ENCODE results near the gene SERPINA10. TPM values are rescaled to one million over a fixed set of nuclear protein-coding genes. Genes with fewer than 3 reads are reported as not detected.
A peak's percentile ranks its signal among the peaks of the same experiment; 100 is the strongest.

The SERPINA10 gene
- total and polyA plus RNA-seq, 2 of the 13 experiments (the other 11 are each of a cell fraction or from before 2014, with no cell fraction given) = 20.1 to 20.2 TPM

- TF ChIP-seq CCAR2 (optimal IDR thresholded peaks at IDR 0.05; ENCODE audit: low read depth, low read length) = no peak
- TF ChIP-seq MYNN (CRISPR knock-in tag; IDR thresholded peaks at IDR 0.05; ENCODE audit: low read depth) = no peak
- TF ChIP-seq KLF9 (CRISPR knock-in tag; IDR thresholded peaks at IDR 0.05; ENCODE audit: low read depth) = peak; percentile 70; the same call in 1 of the 2 replicates
- peak; percentile 87 for TF ChIP-seq BRF2 (CRISPR knock-in tag; IDR thresholded peaks at IDR 0.05)
- no peak for TF ChIP-seq NR1H2 (CRISPR knock-in tag; IDR thresholded peaks at IDR 0.05; ENCODE audit: borderline replicate concordance, low read depth)
- TF ChIP-seq FOXK2 (IDR thresholded peaks at IDR 0.05) = no peak
- no peak for TF ChIP-seq ZBTB44 (CRISPR knock-in tag; IDR thresholded peaks at IDR 0.05)
- TF ChIP-seq STAT5B (CRISPR knock-in tag; IDR thresholded peaks at IDR 0.05) = no peak
- TF ChIP-seq, protein P1, sequence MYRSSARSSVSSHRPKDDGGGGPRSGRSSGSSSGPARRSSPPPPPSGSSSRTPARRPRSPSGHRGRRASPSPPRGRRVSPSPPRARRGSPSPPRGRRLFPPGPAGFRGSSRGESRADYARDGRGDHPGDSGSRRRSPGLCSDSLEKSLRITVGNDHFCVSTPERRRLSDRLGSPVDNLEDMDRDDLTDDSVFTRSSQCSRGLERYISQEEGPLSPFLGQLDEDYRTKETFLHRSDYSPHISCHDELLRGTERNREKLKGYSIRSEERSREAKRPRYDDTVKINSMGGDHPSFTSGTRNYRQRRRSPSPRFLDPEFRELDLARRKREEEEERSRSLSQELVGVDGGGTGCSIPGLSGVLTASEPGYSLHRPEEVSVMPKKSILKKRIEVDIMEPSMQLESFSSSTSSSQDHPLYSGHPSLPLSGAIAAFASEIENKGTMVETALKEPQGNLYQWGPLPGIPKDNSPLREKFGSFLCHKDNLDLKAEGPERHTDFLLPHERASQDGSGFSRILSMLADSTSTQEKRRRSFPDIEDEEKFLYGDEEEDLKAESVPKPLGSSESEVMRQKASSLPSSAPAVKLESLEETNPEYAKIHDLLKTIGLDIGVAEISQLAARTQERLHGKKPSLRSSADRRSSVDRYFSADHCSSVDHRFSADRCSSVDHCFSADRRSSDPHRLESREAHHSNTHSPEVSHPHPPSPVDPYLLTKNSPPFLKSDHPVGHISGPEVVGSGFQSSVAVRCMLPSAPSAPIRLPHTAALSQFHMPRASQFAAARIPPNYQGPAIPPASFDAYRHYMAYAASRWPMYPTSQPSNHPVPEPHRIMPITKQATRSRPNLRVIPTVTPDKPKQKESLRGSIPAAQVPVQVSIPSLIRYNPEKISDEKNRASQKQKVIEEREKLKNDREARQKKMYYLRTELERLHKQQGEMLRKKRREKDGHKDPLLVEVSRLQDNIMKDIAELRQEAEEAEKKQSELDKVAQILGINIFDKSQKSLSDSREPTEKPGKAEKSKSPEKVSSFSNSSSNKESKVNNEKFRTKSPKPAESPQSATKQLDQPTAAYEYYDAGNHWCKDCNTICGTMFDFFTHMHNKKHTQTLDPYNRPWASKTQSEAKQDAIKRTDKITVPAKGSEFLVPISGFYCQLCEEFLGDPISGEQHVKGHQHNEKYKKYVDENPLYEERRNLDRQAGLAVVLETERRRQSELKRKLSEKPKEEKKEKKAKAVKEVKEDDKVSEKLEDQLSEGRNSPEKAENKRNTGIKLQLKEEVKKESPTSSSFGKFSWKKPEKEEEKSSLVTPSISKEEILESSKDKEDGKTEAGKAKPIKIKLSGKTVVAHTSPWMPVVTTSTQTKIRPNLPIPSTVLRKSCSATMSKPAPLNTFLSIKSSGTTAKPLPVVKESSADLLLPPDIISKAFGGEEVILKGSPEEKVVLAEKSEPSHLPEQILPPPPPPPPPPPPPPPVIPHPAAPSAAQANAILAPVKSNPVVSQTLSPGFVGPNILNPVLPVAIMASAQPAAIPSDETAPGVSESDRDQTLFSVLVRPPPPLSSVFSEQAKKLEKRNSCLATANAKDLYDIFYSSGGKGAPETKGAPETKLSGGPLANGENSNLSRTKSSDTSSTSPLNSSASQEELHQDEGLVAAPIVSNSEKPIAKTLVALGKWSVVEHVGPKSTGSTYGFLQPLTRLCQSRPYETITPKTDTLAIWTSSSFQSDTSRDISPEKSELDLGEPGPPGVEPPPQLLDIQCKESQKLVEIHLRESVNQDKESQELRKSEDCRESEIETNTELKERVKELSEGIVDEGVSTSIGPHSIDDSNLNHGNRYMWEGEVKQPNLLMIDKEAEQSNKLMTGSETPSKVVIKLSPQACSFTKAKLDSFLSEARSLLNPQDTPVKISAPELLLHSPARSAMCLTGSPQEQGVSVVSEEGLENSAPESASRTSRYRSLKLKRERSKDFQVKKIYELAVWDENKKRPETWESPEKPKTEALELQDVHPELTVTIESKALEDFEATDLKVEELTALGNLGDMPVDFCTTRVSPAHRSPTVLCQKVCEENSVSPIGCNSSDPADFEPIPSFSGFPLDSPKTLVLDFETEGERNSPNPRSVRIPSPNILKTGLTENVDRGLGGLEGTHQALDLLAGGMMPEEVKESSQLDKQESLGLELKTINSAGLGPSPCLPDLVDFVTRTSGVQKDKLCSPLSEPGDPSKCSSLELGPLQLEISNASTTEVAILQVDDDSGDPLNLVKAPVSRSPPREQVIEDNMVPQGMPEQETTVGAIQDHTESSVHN (CRISPR knock-in tag; IDR thresholded peaks at IDR 0.05) = no peak
- no peak for TF ChIP-seq GMEB2 (CRISPR knock-in tag; IDR thresholded peaks at IDR 0.05; ENCODE audit: low read depth)
- TF ChIP-seq SUZ12 (IDR thresholded peaks at IDR 0.05; ENCODE audit: low read depth, low read length) = no peak
- TF ChIP-seq, protein P2, sequence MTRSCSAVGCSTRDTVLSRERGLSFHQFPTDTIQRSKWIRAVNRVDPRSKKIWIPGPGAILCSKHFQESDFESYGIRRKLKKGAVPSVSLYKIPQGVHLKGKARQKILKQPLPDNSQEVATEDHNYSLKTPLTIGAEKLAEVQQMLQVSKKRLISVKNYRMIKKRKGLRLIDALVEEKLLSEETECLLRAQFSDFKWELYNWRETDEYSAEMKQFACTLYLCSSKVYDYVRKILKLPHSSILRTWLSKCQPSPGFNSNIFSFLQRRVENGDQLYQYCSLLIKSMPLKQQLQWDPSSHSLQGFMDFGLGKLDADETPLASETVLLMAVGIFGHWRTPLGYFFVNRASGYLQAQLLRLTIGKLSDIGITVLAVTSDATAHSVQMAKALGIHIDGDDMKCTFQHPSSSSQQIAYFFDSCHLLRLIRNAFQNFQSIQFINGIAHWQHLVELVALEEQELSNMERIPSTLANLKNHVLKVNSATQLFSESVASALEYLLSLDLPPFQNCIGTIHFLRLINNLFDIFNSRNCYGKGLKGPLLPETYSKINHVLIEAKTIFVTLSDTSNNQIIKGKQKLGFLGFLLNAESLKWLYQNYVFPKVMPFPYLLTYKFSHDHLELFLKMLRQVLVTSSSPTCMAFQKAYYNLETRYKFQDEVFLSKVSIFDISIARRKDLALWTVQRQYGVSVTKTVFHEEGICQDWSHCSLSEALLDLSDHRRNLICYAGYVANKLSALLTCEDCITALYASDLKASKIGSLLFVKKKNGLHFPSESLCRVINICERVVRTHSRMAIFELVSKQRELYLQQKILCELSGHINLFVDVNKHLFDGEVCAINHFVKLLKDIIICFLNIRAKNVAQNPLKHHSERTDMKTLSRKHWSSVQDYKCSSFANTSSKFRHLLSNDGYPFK (CRISPR knock-in tag; IDR thresholded peaks at IDR 0.05; ENCODE audit: borderline replicate concordance) = peak; percentile 70; the same call in 1 of the 2 replicates
- no peak for TF ChIP-seq FOSL1 (CRISPR knock-in tag; IDR thresholded peaks at IDR 0.05; ENCODE audit: borderline replicate concordance)
These were observed at the start of gene SERPINA10 (continued) for GRCh38 chr14:94292872-94293577.

Data from HepG2 (cell line).